C4-2B (cell line): ENCODE results near the gene JAKMIP1.

ENCODE experiments used
- CTCF ChIP-seq: fragments of 450-650 bp; conservative IDR thresholded peaks from 2 replicates; pipeline ENCODE4 v1.5.1; 2017; ENCODE audit warnings: mild to moderate bottlenecking
- ZFX ChIP-seq: fragments of 450-650 bp; IDR thresholded peaks from 2 replicates; pipeline ENCODE4 v1.6.1; 2017

- TF ChIP-seq CTCF (no peak), ZFX (no peak)
Measured at GRCh38 chr4:6157926-6158325, 42.4 kb downstream of the JAKMIP1 start.
